ENCODE measurements around the gene NSF. TPM values are rescaled to one million over a fixed set of nuclear protein-coding genes. Genes with fewer than 3 reads are reported as not detected.

Gene NSF
- total and polyA plus RNA-seq, 2 experiments from 2014 or later, result 18.6 to 29.0 TPM

DNA sequence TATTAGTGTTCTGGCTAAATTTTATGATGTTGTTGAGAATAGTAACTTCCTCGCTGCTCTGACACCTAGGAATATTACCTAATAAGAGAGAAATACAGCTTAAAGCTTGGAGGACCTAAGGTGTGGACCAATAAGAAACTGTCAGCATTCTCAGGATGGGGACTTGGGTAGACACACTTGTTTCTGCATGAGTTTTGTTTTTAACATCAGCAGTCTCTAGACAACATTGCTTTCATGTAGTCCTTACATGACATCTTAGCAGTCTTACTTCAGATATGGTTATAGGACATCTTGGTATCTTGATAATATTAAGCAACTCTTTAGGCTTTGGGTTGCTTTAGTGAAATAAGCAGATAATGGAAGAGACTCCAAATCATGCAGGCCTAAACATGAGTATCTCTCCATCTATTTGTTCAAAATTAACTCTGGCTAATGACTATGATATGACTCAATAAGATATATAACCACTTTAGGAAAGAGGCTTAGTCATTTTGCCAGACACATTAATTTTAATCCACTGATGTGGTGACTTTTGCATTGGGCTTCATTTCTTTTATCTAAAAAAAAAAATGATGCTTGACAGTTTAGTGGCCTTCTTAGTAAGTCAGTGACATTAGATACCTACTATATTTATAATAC is 143.5 kb downstream of the NSF start:
- Histone ChIP-seq H3K4me1 (ENCODE audit: low read depth) (no peaks in the 10 kb centered on the region), H3K27ac (no peak overlapping the region), H3K4me3 (no peak overlapping the region), H3K27me3 (no peaks in the 10 kb centered on the region), H3K36me3 (no peaks in the 10 kb centered on the region), H3K9me3 (ENCODE audit: low read depth) (no peaks in the 10 kb centered on the region)
- no peak for DNase-seq (ENCODE audit: low read depth in 1 of 2, low spot score in 1 of 2)
- TF ChIP-seq, protein P1, sequence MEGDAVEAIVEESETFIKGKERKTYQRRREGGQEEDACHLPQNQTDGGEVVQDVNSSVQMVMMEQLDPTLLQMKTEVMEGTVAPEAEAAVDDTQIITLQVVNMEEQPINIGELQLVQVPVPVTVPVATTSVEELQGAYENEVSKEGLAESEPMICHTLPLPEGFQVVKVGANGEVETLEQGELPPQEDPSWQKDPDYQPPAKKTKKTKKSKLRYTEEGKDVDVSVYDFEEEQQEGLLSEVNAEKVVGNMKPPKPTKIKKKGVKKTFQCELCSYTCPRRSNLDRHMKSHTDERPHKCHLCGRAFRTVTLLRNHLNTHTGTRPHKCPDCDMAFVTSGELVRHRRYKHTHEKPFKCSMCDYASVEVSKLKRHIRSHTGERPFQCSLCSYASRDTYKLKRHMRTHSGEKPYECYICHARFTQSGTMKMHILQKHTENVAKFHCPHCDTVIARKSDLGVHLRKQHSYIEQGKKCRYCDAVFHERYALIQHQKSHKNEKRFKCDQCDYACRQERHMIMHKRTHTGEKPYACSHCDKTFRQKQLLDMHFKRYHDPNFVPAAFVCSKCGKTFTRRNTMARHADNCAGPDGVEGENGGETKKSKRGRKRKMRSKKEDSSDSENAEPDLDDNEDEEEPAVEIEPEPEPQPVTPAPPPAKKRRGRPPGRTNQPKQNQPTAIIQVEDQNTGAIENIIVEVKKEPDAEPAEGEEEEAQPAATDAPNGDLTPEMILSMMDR (IDR thresholded peaks at IDR 0.05; ENCODE audit: low read depth, low read length), result no peak

GRCh38 chr17:46736100-46736499 is 145.6 kb downstream of the NSF start:
- no peak overlapping the region for H3K4me3 ChIP-seq
- H3K9me3 ChIP-seq (ENCODE audit: low read depth), result no peaks in the 10 kb centered on the region
- no peaks in the 10 kb centered on the region for H3K36me3 ChIP-seq
- TF ChIP-seq, protein P1 (IDR thresholded peaks at IDR 0.05; ENCODE audit: low read depth, low read length), result no peak
- no peaks in the 10 kb centered on the region for H3K27me3 ChIP-seq
- no peaks in the 10 kb centered on the region for H3K4me1 ChIP-seq (ENCODE audit: low read depth)
- no peak overlapping the region for H3K27ac ChIP-seq
- no peak for DNase-seq (ENCODE audit: low read depth in 1 of 2, low spot score in 1 of 2)

DNA sequence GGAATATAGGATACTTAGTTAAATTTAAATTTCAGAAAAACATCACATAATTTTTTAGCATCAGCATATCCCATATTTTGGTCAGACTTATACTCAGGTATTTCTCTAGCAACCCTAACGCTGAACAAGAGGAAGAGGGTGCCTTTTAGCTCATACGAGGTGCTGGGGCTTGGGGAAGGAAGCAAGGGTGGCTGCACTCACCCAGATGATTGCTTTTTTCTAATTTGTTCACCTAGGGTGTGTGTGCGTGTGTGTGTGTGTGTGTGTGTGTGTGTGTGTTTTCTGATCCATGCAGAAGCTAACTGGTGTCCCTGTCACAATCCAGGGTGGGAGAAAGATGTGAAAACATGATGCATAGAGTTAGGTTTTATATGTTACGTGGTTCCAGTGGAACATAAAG is 146.9 kb downstream of the NSF start:
- TF ChIP-seq, protein P1 (IDR thresholded peaks at IDR 0.05; ENCODE audit: low read depth, low read length), result no peak
- no peaks in the 10 kb centered on the region for H3K36me3 ChIP-seq

GRCh38 chr17:46738544-46738943 is 148.1 kb downstream of the NSF start:
- Histone ChIP-seq H3K9me3 (ENCODE audit: low read depth) (no peaks in the 10 kb centered on the region), H3K27me3 (no peaks in the 10 kb centered on the region), H3K36me3 (no peaks in the 10 kb centered on the region), H3K4me3 (no peak overlapping the region), H3K4me1 (ENCODE audit: low read depth) (peaks cover 5% of the 10 kb centered on the region), H3K27ac (no peak overlapping the region)
- DNase-seq (ENCODE audit: low read depth in 1 of 2, low spot score in 1 of 2), result no peak
- TF ChIP-seq, protein P1 (IDR thresholded peaks at IDR 0.05; ENCODE audit: low read depth, low read length), result no peak

More for the DNA sequence above, 146.9 kb downstream of the NSF start:
- Histone ChIP-seq H3K27me3 (no peaks in the 10 kb centered on the region), H3K27ac (no peak overlapping the region), H3K4me1 (ENCODE audit: low read depth) (peaks cover 2% of the 10 kb centered on the region), H3K9me3 (ENCODE audit: low read depth) (no peaks in the 10 kb centered on the region), H3K4me3 (no peak overlapping the region)
- no peak for DNase-seq (ENCODE audit: low read depth in 1 of 2, low spot score in 1 of 2)

DNA sequence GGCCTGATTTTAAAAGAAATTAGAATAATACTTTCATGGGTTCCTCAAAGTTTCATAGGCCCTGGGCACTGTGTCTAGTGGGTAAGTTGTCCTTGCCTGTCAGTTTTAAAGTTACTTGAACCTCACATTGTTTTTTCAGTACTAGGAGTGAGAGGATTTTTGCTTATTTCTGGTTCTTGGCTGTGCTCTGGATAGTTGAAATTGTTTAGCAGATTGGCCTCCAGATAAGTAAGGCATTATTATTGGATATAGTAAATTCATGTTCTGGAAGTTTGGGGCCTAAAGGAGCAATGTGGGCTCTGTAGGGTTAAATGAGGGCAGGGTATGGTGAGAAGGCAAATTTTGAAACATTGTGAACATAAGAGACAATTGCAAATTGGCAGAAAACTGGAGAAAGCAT is 149.5 kb downstream of the NSF start:
- DNase-seq (ENCODE audit: low read depth in 1 of 2, low spot score in 1 of 2), result no peak
- Histone ChIP-seq H3K9me3 (ENCODE audit: low read depth) (no peaks in the 10 kb centered on the region), H3K4me3 (no peak overlapping the region), H3K4me1 (ENCODE audit: low read depth) (peaks cover 5% of the 10 kb centered on the region), H3K27me3 (no peaks in the 10 kb centered on the region), H3K36me3 (no peaks in the 10 kb centered on the region), H3K27ac (no peak overlapping the region)
- TF ChIP-seq, protein P1 (IDR thresholded peaks at IDR 0.05; ENCODE audit: low read depth, low read length), result no peak

All from cardiac muscle cell (in vitro differentiated cells and primary cell).